Measurements from ENCODE around the gene UQCR11.
"Not testable (repeated sequence)": the region's sequence is repeated elsewhere in the genome, so short reads cannot be mapped to it uniquely, and the experiment has no call there.

Gene UQCR11
- 15.4 to 15.8 reads per million in 2 experiments for total RNA-seq

GRCh38 chr19:1605236-1606137, at the start of gene UQCR11:
TSS of gene UQCR11 (minus strand) at chr19:1605462. CDS start at chr19:1605409, 53 bp downstream.
- peak; percentile 89 for DNase-seq (ENCODE audit: low read depth)

DNA sequence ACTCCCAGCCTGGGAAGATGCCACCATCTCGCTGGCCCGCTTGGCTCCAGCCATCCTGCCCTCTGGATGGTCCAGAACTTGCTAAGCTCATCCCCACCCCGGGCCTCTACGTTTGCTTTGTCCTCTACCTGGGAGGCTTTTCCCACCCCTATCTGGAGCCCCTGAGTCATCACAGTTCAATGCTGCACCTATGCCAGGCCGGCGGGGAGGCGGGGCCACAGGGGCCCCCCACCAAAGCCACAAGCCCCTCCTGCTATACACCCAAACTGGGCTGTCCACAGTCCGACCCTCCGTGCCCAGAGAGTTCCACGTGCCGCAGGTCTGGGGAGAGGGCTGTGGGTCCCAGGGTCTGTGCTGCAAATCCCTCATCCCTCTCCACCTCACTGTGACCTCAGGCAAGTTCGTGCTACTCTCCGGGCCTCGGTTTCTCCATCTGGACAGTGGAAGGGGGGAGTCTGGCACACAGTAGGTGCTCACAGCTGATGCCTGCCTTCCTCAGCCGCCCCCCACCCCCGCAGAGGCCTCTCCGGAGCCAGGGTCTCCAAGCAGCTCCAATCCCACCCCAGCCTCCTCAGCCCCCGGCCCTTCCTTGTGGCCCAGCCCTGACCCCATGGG, 49.0 kb upstream of the UQCR11 start:
- DNase-seq (ENCODE audit: low read depth) = no peak

DNA sequence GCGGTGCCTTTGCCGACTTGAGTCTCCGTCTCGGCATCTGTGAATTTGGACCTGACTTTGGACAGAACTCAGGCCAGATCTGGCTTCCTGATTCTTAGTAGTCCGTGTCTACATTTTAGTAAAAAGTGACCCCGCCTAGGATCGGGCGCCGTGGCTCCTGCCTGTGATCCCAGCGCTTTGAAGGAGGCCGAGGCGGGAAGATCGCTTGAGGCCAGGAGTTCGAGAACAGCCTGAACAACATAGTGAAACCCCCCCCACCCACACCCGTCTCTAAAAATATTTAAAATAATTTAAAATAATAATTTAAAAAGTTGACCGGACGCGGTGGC, 48.0 kb upstream of the UQCR11 start:
- DNase-seq (ENCODE audit: low read depth) = no peak

DNA sequence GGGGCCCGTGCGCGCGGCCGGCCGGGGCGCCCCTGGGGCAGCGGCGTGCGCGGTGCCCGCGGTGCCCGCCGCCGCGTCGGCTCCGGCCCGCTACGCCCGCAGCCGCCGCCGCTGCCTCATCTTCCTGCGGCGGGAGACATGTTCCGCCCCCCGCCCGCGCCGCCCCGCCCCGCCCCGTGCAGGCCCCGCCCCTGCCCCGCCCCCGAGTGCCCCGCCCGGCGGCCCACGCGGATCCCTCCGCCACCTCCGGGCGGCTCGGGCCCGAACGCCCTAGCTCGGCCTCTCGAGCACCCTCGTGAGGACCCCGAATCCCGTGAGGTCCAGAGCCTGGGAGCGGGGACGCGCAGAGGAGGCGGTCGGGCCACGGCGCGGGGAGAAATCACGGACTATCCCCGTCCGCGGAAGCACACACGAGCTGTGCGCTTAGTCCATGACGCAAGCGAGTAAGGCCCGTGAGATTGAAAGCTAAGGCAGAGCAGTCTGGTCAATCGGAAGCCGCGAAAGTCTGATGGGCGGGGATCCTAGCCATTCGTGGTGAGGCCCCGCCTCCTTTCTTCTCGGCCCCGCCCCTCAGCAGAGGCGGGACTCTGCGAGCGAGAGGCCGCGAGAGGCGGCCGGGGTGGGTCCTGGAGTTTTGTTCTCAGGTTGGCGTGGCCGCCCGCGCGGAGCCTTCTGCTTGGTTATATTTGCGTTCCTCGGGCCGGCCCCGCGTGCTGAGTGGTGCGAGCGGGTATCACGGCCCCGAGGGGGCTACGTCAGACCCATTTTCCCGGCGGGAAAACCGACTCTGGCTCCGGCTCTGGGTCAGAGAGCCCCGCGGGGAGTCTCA, 47.4 kb upstream of the UQCR11 start, which contains the start of gene TCF3:
Gene TCF3 (minus strand): TSS at position 145 of the 829 bp plus-strand sequence. CDS start 2,367 bp downstream, outside the sequence.
- DNase-seq (ENCODE audit: low read depth) = peak; percentile 97

- peak; percentile 29 for DNase-seq (ENCODE audit: low read depth)
Measured at GRCh38 chr19:1651568-1652291, 46.5 kb upstream of the UQCR11 start.

DNA sequence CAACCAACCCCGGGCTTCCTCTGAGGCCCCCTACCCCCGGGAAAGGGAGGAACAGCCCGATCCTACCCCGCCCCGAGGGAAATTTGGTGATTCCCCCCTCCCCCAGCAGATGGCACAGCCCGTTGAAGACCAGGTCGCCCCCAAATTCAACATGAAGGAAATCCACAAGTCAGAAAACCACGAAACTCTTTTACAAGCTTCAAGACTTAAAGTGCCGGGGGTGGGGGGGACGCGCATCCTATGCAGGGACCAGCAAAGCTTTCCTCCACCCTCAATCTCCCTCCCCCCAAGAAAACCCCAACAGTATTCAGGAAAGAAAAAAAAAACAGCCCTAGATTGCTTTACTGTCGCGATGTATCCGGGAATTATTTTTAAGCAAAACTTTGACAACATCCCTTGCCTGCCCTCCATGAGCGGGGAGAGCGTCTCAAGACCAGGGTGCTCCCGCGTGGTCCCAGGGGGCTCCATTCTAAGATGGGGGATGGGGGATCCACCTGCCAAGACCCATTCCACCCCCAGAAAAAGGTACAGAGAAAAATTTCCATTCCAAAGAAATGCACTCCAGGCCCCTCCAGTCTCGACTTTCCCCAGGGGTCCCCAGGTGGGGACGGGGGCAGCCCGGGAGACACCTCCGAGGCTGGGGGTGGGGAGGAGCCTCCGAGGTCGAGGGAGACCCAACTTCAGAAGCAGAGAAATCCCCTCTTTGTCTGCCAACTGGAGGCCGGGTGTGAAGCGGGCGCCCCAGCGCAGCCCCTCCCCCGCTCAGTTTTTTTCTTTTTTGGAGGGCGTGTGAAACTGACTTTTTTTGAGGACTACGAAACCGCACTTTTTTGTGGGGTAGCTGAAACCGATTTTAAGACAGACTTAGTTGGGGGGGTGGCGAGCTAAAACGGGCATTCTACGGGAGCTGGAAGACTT, 45.6 kb upstream of the UQCR11 start:
- DNase-seq (ENCODE audit: low read depth) = peak; percentile 49

DNA sequence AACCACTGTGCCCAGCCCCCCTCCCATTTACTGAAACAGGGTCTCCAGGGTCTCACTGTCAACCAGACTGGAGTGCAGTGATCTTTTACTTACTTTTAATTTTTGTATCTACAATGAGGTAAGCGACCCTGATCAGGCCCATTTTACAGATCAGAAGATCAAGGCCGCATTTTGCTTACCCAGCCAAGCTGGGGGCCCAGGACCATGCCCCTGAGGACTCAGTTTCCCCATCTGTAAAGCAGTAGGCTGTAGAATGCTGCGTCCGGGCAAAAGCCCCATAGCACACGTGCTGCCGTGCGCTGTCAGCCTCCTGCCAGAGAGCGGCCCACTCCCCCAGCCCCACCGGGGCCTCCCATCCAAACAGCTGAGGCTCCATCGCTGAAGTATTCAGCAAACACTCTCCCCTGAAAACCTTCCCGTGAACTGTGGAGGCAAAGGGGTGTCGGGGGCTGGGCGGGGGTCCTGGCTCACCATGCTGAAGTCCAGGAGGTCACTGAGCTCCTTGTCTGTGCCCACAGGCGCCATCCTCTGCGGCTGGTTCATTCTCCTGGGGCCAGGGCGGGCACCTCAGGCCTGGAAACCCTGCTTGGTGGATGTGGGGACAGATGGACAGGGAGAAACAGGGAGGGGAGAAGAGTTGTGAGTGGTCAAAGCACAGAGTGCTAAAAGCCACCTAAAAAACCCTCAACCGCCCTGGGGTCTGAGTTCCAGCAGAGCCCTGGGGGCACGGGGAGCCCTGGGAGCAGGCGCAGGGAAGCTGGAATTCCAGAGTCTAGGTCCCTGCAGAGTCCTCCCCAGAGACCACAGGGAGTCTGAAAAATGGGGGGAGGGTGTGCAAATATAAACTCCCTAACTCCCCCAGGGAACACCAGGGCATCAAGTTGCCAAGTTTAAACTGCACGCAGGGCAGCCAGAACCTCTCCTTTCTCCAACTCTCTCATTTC, 44.7 kb upstream of the UQCR11 start:
- no peak for DNase-seq (ENCODE audit: low read depth)

DNA sequence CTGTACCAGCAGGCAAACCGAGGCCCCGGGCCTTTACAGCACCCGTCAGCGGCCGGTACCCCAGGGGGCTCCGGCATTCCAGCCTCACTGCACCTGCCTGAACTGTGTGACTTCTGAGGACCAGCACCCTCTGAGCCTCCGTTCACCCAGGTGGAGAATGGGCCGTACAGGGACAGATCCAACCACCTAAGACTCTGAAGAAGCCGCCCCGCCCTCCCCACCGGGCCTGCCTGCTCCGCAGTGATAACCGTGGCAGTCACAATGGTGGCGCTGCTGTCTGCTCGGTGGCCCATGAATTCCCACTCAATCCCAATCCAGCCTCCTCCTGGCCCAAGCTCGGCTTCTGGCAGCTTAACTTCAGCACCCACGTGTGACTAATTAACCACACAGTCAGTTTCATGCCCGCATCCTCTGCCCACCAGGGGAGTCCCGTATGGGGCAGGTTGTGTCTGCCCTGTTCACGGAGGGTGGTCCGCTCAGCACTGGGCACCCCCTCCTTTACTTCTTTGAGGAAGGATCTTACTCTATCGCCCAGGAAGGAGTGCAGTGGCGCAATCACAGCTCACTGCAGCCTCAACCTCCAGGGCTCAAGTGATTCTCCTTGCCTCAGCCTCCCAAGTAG, 43.8 kb upstream of the UQCR11 start:
- no peak for DNase-seq (ENCODE audit: low read depth)

DNA sequence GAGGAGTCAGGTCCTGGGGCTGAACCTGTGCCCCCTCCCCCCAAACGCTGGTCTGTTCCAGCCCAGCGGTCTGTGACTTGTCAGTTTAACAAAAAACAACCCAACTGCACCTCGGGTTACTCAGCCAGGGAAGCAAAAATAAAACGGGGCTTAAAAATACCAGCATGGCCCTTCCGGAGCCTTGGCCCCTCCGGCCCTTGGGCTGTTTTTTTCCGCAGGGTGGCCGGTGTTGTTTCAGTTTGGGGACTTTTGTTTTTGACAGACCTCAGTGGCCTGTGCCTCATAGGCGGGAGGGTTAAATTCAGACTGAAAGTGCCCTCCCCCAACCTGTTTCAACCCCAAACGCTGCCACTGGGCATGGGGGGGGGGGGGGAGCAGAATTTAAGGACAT, 43.2 kb upstream of the UQCR11 start:
- no peak for DNase-seq (ENCODE audit: low read depth)

DNA sequence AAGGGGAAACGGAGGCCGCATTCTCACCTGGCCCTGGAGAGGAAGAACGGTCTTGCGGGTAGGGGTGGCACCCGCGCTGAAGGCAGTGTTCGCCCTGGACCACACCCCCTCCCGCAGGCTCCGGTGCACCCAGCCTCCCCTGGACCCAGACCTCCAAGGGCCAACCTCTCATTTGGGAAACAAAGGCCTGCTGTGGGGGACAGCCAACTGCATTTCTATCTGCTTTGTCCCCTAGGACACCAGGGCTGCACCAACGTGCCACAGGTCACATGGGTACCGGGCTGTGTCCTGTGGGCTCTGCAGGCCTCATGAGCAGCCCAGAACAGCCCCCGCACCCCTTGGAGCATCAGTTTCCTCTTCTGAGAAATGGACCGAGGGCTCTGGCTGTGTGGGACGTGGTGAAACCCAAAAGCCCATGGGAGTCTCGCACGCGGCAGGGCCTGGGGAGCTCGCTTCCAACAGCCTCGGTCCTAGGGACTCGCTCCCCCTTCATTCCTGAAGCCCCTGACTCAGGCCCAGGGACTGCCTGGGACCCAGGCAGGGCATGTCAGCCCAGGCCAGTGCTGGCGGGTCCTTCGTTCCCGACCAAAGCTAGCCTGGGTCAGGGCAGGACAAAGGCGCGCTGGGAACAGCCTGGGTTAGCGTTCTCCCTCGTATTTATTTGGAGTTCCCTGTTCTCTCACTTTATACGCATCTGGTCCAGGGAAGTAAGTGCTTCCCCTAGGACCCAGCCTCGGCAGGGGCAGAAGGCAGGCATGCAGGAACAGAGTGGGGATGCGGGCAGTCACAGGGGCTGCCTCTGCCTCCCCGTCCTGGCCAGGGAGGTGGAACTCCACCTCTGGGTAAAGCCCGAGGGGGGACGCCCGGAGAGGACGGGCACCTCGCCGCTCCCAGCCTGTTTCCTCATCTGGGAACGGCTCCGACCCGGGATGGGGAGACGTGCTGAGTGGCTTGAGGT, 42.5 kb upstream of the UQCR11 start:
- no peak for DNase-seq (ENCODE audit: low read depth)

DNA sequence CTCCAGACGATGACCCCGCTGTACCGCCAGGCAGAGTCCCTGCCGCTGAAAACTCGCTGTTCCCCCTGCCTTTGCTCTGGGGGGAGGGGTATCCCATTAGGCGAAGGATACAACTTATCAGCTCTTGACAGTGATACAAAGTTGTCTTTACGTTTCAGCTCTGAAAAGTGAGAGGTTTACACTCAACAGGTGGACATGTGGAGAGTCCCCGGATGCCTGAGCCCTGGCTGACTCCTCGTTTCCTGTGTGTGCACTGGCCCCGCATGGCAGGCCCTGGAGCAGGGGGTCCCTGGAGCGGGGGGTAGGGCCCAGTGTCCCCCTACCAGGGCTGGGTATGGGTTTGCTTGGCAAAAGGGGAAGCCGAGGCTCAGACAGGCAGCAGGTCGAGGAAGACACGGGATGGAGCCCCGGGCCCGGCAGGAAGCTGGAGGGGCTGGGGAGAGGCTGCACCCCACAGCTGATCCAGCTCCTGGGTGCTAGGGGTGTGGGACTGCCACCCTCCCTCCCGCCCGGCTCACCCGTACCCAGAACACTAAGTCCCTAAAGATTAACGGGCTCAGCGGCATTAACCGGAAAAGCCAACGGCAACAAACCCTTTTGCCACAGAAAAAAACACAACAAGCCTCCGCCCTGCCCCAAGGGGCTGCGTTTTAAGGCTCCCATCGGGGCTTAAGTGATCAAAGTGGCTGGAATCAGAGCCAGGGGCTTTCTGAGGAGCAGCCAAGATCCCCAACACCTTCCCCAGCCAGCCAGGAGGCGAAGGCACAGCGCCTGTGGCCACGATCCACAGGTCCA, 41.6 kb upstream of the UQCR11 start:
- no peak for DNase-seq (ENCODE audit: low read depth)

DNA sequence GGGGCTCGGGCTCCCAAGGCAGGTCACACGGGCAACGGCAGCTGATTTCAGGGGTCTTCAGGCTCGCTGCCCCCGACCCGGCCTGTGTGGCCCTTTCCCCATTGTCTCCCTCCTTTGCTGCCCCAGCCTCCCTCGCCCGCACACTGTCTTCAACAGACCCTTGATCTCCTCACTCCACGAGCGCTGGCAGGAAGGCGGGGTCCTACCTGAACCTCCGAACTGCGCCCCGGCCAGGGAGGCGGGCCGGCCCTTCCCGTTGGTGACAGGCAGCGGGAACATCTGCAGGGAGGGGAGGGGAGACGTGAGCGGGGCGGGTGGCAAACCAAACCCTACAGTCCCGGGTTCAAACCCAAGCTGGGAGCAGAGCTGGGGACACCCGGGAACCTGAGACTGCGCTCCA, 40.9 kb upstream of the UQCR11 start:
- no peak for DNase-seq (ENCODE audit: low read depth)

GRCh38 chr19:1645299-1645698, 40.0 kb upstream of the UQCR11 start:
- no peak for DNase-seq (ENCODE audit: low read depth)

GRCh38 chr19:1644070-1644469, 38.8 kb upstream of the UQCR11 start:
- no peak for DNase-seq (ENCODE audit: low read depth)

- not testable (repeated sequence) for DNase-seq (ENCODE audit: low read depth)
Measured at GRCh38 chr19:1640893-1641448, 35.7 kb upstream of the UQCR11 start.
